IMR-90 (cell line): ENCODE results near the gene NAV2. TPM values are rescaled to one million over a fixed set of nuclear protein-coding genes. Genes with fewer than 3 reads are reported as not detected.
A peak's percentile ranks its signal among the peaks of the same experiment; 100 is the strongest.

Source experiments
- ATAC-seq: fragments of 200-7000 bp; cut with Tn5 transposase; 2 replicates; pipeline ENCODE4 v1.9.1; 2020; ENCODE audit warnings: low read depth, mild to moderate bottlenecking, moderate library complexity
- BruUV-seq: library from RNA; stranded (reverse); fragments of 400-500 nt; replicated peaks from 2 replicates; lab custom pipeline; 2021; lab: Mats Ljungman, UMichigan
- CTCF ChIA-PET: fragments of 300-600 bp; formaldehyde crosslinking; extraction: SDS; loops from one replicate; lab custom pipeline; 2021; ENCODE audit warnings: antibody characterized with exemption; lab: Yijun Ruan, JAX
- POLR2A ChIA-PET: fragments of 300-600 bp; sonication (Branson Sonifier 250); formaldehyde crosslinking; loops from one replicate; lab custom pipeline; 2022; ENCODE audit warnings: antibody characterized with exemption; ENCODE audit not compliant: unreplicated experiment; lab: Charles Lee
- DNase-seq: peaks from one replicate; pipeline ENCODE4 v3.0.0; 2013
- H2AFZ ChIP-seq: replicated peaks from 2 replicates; pipeline ENCODE3; 2013; ENCODE audit warnings: low read length, mild to moderate bottlenecking; ENCODE audit not compliant: poor library complexity
- H2AK5ac ChIP-seq: 2 replicates; pipeline ENCODE4 v1.6.1; 2013; ENCODE audit warnings: low read depth, low read length, inconsistent platforms
- H2AK9ac ChIP-seq: replicated peaks from 2 replicates; pipeline ENCODE3; 2013; ENCODE audit warnings: mild to moderate bottlenecking, low read depth, low read length, moderate library complexity; ENCODE audit not compliant: poor library complexity
- H2BK120ac ChIP-seq: 2 replicates; pipeline ENCODE4 v1.6.1; 2013; ENCODE audit warnings: low read depth, low read length, inconsistent platforms
- H2BK15ac ChIP-seq: 3 replicates; pipeline ENCODE4 v1.6.1; 2013; ENCODE audit warnings: low read depth, low read length, inconsistent platforms
- H2BK20ac ChIP-seq: 2 replicates; pipeline ENCODE4 v1.6.1; 2013; ENCODE audit warnings: low read depth, mild to moderate bottlenecking, inconsistent platforms, low read length, moderate library complexity
- H2BK5ac ChIP-seq: 2 replicates; pipeline ENCODE4 v1.6.1; 2013; ENCODE audit warnings: mild to moderate bottlenecking, low read depth, low read length, inconsistent platforms; ENCODE audit not compliant: poor library complexity, severe bottlenecking
- H3K14ac ChIP-seq: replicated peaks from 2 replicates; pipeline ENCODE4 v1.6.1; 2013; ENCODE audit warnings: low read depth, low read length, inconsistent platforms
- H3K18ac ChIP-seq: 2 replicates; pipeline ENCODE4 v1.6.1; 2013; ENCODE audit warnings: low read depth, low read length, control low read depth
- H3K23ac ChIP-seq: 2 replicates; pipeline ENCODE4 v1.6.1; 2013; ENCODE audit warnings: low read depth, low read length, inconsistent platforms
- H3K27ac ChIP-seq: 2 replicates; pipeline ENCODE4 v1.5.1; 2013; ENCODE audit warnings: mild to moderate bottlenecking, control low read depth, low read length; ENCODE audit not compliant: insufficient read depth
- H3K27me3 ChIP-seq: 2 replicates; pipeline ENCODE4 v1.6.1; 2013; ENCODE audit warnings: low read length; ENCODE audit not compliant: control insufficient read depth, insufficient read depth
- H3K36me3 ChIP-seq: 2 replicates; pipeline ENCODE4 v1.6.1; 2013; ENCODE audit warnings: low read length, mixed read lengths; ENCODE audit not compliant: control insufficient read depth, insufficient read depth
- H3K4ac ChIP-seq: 2 replicates; pipeline ENCODE4 v1.6.1; 2013; ENCODE audit warnings: low read depth, low read length, inconsistent platforms
- H3K4me1 ChIP-seq: 2 replicates; pipeline ENCODE4 v1.6.1; 2013; ENCODE audit warnings: low read length, mixed read lengths; ENCODE audit not compliant: control insufficient read depth, insufficient read depth
- H3K4me2 ChIP-seq: 2 replicates; pipeline ENCODE4 v1.6.1; 2013; ENCODE audit warnings: low read depth, mild to moderate bottlenecking, control low read depth, low read length, moderate library complexity
- H3K4me3 ChIP-seq: 2 replicates; pipeline ENCODE4 v1.5.1; 2013; ENCODE audit warnings: low read depth, mild to moderate bottlenecking, control low read depth, low read length, moderate library complexity; ENCODE audit not compliant: insufficient read depth
- H3K56ac ChIP-seq: 2 replicates; pipeline ENCODE4 v1.6.1; 2013; ENCODE audit warnings: low read length, inconsistent platforms; ENCODE audit not compliant: insufficient read depth; ENCODE audit errors: extremely low read depth
- H3K79me1 ChIP-seq, 2 experiments: 2 replicates each; pipeline ENCODE4 v1.6.1; 2013; ENCODE audit warnings: low read length in 2 of 2, inconsistent platforms in 1 of 2, low read depth in 1 of 2
- H3K9ac ChIP-seq: 2 replicates; pipeline ENCODE4 v1.6.1; 2013; ENCODE audit warnings: low read depth, low read length, control low read depth
- H3K9me1 ChIP-seq: 2 replicates; pipeline ENCODE4 v1.6.1; 2013; ENCODE audit warnings: low read length, inconsistent platforms; ENCODE audit not compliant: insufficient read depth
- H3K9me3 ChIP-seq: 2 replicates; pipeline ENCODE4 v1.6.1; 2013; ENCODE audit warnings: low read length; ENCODE audit not compliant: control insufficient read depth, insufficient read depth
- H4K20me1 ChIP-seq: 2 replicates; pipeline ENCODE4 v1.6.1; 2013; ENCODE audit warnings: low read length, inconsistent platforms; ENCODE audit not compliant: insufficient read depth
- H4K5ac ChIP-seq: 2 replicates; pipeline ENCODE4 v1.6.1; 2013; ENCODE audit warnings: mild to moderate bottlenecking, low read depth, low read length, control low read depth
- H4K8ac ChIP-seq, 2 experiments: 2 replicates each; pipeline ENCODE4 v1.6.1; 2013; ENCODE audit warnings: low read depth in 2 of 2, low read length in 2 of 2, control low read depth in 1 of 2, inconsistent platforms in 1 of 2
- H4K91ac ChIP-seq: 2 replicates; pipeline ENCODE4 v1.6.1; 2013; ENCODE audit warnings: low read depth, low read length, inconsistent platforms; ENCODE audit not compliant: insufficient read depth
- CEBPB ChIP-seq: IDR thresholded peaks from 2 replicates; pipeline ENCODE4 v1.6.1; 2012; ENCODE audit warnings: low read depth, low read length, improper control_type of control experiment
- CHD1 ChIP-seq: IDR thresholded peaks from 2 replicates; pipeline ENCODE4 v1.6.1; 2012; ENCODE audit warnings: low read depth, low read length, improper control_type of control experiment
- CTCF ChIP-seq: conservative IDR thresholded peaks from 2 replicates; pipeline ENCODE4 v1.5.1; 2012; ENCODE audit warnings: mild to moderate bottlenecking, low read depth, low read length, improper control_type of control experiment
- ELK1 ChIP-seq: fragments of 150-350 bp; IDR thresholded peaks from 2 replicates; pipeline ENCODE4 v1.6.1; 2016; ENCODE audit warnings: low read depth, mild to moderate bottlenecking, low read length, moderate library complexity, borderline replicate concordance
- FOS ChIP-seq: fragments of 150-350 bp; IDR thresholded peaks from 2 replicates; pipeline ENCODE4 v1.6.1; 2016; ENCODE audit warnings: low read depth, low read length
- MAFK ChIP-seq: IDR thresholded peaks from 2 replicates; pipeline ENCODE4 v1.6.1; 2012; ENCODE audit warnings: low read depth, low read length, improper control_type of control experiment
- MAZ ChIP-seq: IDR thresholded peaks from 2 replicates; pipeline ENCODE4 v1.6.1; 2012; ENCODE audit warnings: low read depth, mild to moderate bottlenecking, low read length, improper control_type of control experiment, moderate library complexity, borderline replicate concordance
- NFE2L2 ChIP-seq: fragments of 150-350 bp; IDR thresholded peaks from 2 replicates; pipeline ENCODE4 v1.6.1; 2016; ENCODE audit warnings: low read depth, mild to moderate bottlenecking, low read length
- POLR2A ChIP-seq: IDR thresholded peaks from 2 replicates; pipeline ENCODE4 v1.6.1; 2012; ENCODE audit warnings: mild to moderate bottlenecking, low read depth, low read length
- RAD21 ChIP-seq: IDR thresholded peaks from 2 replicates; pipeline ENCODE4 v1.6.1; 2012; ENCODE audit warnings: low read length, improper control_type of control experiment
- RFX5 ChIP-seq: IDR thresholded peaks from 2 replicates; pipeline ENCODE4 v1.8.0; 2012; ENCODE audit warnings: low read depth, mild to moderate bottlenecking, low read length, moderate library complexity
- WGBS, 2 experiments: methylation state at CpG; one replicate each; pipeline versions ENCODE4 v1.1.5 to v1.1.7; 2013; ENCODE audit warnings: missing lambda C conversion rate in 2 of 2; ENCODE audit not compliant: insufficient read length in 1 of 2; ENCODE audit errors: extremely low coverage in 2 of 2; 5-methylcytosine and 5-hydroxymethylcytosine counted together
- dilution Hi-C: fragments of 300-500 bp; cut with HindIII; formaldehyde crosslinking; loops from one replicate; pipeline ENCODE4 v1.14.3; 2018; ENCODE audit warnings: low sequenced_read_pairs; ENCODE audit not compliant: unreplicated experiment
- in situ Hi-C: fragments of 300-500 bp; cut with MboI; formaldehyde crosslinking; loops from 3 replicates; pipeline ENCODE4 v1.14.3; 2019; ENCODE audit warnings: low sequenced_read_pairs, inconsistent platforms, mixed read lengths
- intact Hi-C: fragments of 100-400 bp; cut with micrococcal nuclease; formaldehyde crosslinking; loops from 2 replicates; pipeline ENCODE4 v1.10.0; 2022
- polyA plus RNA-seq, 3 experiments: library from polyadenylated mRNA; depleted of rRNA; stranded (reverse); fragments of >200 nt; gene quantifications; 2 replicates each; pipeline ENCODE4 v1.2.3, GENCODE V29; 2012; ENCODE audit warnings: low replicate concordance in 1 of 3
- total RNA-seq: library from RNA; depleted of rRNA; stranded (reverse); fragments of >200 nt; gene quantifications from 2 replicates; pipeline ENCODE4 v1.2.3, GENCODE V29; 2012

NAV2 gene
- total and polyA plus RNA-seq, 2 of the 4 experiments (the other 2 are of a cell fraction) = 4.5 to 12.6 TPM

GRCh38 chr11:20110908-20111669, 398.5 kb downstream of the NAV2 start (continued):
- TF ChIP-seq RFX5 (no peak), MAFK (no peak), MAZ (no peak)

GRCh38 chr11:20111871-20112270, 399.2 kb downstream of the NAV2 start:
- H4K20me1 ChIP-seq = peaks cover 15% of the 10 kb centered on the region
- peak overlapping the region; percentile 38 for H2AK9ac ChIP-seq
- ChIA-PET POLR2A (interaction anchor here (0.6 kb wide), 1 partner anchor 312 kb away, joined by 3 read pairs; no protein-coding TSS in a partner anchor), CTCF (interaction anchor here (0.8 to 2.0 kb wide), 4 partner anchors 15 to 161 kb away, joined by 3 to 9 read pairs (median 4); no protein-coding TSS in a partner anchor)
- no peak overlapping the region for H4K5ac ChIP-seq
- H3K23ac ChIP-seq = peak overlapping the region; percentile 59; the same call in 1 of the 2 replicates
- H4K8ac ChIP-seq = peak overlapping the region in 1 of 2 experiments; percentile 78; a peak in 1 of 4 replicates
- H3K27ac ChIP-seq = peak overlapping the region; percentile 72
- H2BK15ac ChIP-seq = peak overlapping the region; percentile 48; the same call in 2 of the 3 replicates
- H4K91ac ChIP-seq = peak overlapping the region; percentile 71
- ATAC-seq = peak; percentile 5
- dilution Hi-C loops = no loop called here
- peak overlapping the region; percentile 68; the same call in 1 of the 2 replicates for H3K56ac ChIP-seq
- BruUV-seq = no TSS peak
- H3K14ac ChIP-seq = peak overlapping the region; percentile 73
- peaks cover 3 to 9% of the 10 kb centered on the region in 2 experiments; a peak in 3 of 4 replicates for H3K79me1 ChIP-seq
- no peak overlapping the region for H3K4me3 ChIP-seq
- peak overlapping the region; percentile 58 for H2BK20ac ChIP-seq
- peak overlapping the region; percentile 27 for H3K4me2 ChIP-seq
- TF ChIP-seq NFE2L2 (no peak), FOS (no peak), CHD1 (no peak), RAD21 (no peak), ELK1 (no peak), POLR2A (no peak), MAFK (no peak), CEBPB (no peak), CTCF (no peak), MAZ (no peak)
- peaks cover 37% of the 10 kb centered on the region for H3K9me1 ChIP-seq
- H2BK120ac ChIP-seq = peak overlapping the region; percentile 80
- peak overlapping the region; percentile 33; the same call in 1 of the 2 replicates for H3K18ac ChIP-seq
- peak overlapping the region; percentile 63; the same call in 1 of the 2 replicates for H2AK5ac ChIP-seq
- peak overlapping the region; percentile 81 for H2BK5ac ChIP-seq
- no CpG with 5 or more reads among the region's 1 CpG for WGBS, 2 experiments
- peak overlapping the region; percentile 93 for H2AFZ ChIP-seq
- H3K27me3 ChIP-seq = no peaks in the 10 kb centered on the region
- peaks cover 19% of the 10 kb centered on the region for H3K4me1 ChIP-seq
- H3K9me3 ChIP-seq = no peaks in the 10 kb centered on the region
- DNase-seq = no peak
- H3K9ac ChIP-seq = 0 out of 2 replicates have a peak overlapping the region, but pooled peaks have one; percentile 5
- peak overlapping the region; percentile 76 for H3K4ac ChIP-seq
- intact Hi-C loops = loop anchor here (1.0 to 2.0 kb wide), 3 partner anchors 81 to 207 kb away; no protein-coding TSS in a partner anchor
- in situ Hi-C loops = no loop called here
- H3K36me3 ChIP-seq = peaks cover 11% of the 10 kb centered on the region
